ENCODE data around the gene EED. TPM values are rescaled to one million over a fixed set of nuclear protein-coding genes. Genes with fewer than 3 reads are reported as not detected.
A peak's percentile ranks its signal among the peaks of the same experiment; 100 is the strongest.

Gene EED
- total and polyA plus RNA-seq, 2 experiments from 2014 or later = 15.5 to 23.7 TPM

- Histone ChIP-seq H3K4me2 (no peak overlapping the region), H3K9me2 (replicated peaks; ENCODE audit: insufficient read depth) (no peaks in the 10 kb centered on the region), H3K27ac (no peak overlapping the region), H2AFZ (no peak overlapping the region), H3K27me3 (no peaks in the 10 kb centered on the region), H3K4me3 (no peak overlapping the region), H3K79me2 (no peaks in the 10 kb centered on the region), H3K4me1 (ENCODE audit: insufficient read depth) (no peaks in the 10 kb centered on the region), H4K20me1 (ENCODE audit: insufficient read depth, poor library complexity, severe bottlenecking) (no peaks in the 10 kb centered on the region), H3K36me3 (replicated peaks; ENCODE audit: insufficient read depth, low read depth) (no peaks in the 10 kb centered on the region), H3K9me3 (ENCODE audit: low read depth) (no peaks in the 10 kb centered on the region)
- TF ChIP-seq CTCF (IDR thresholded peaks at IDR 0.05; ENCODE audit: poor library complexity) = no peak
- TF ChIP-seq EZH2 (IDR thresholded peaks at IDR 0.05; ENCODE audit: borderline replicate concordance) = no peak
- TF ChIP-seq EZH2phosphoT487 (IDR thresholded peaks at IDR 0.05; ENCODE audit: low read depth, severe bottlenecking, unreplicated experiment) = no peak
- DNase-seq (ENCODE audit: low spot score) = no peak
These were observed 43.1 kb upstream of the EED start for GRCh38 chr11:86201371-86201884.

- Histone ChIP-seq H3K9me3 (ENCODE audit: low read depth) (no peaks in the 10 kb centered on the region), H3K4me3 (peak overlapping the region; percentile 12), H2AFZ (peak overlapping the region; percentile 62), H3K4me2 (peak overlapping the region; percentile 71), H3K27ac (no peak overlapping the region), H3K36me3 (replicated peaks; ENCODE audit: insufficient read depth, low read depth) (no peaks in the 10 kb centered on the region), H3K79me2 (no peaks in the 10 kb centered on the region), H3K27me3 (no peaks in the 10 kb centered on the region), H3K9me2 (replicated peaks; ENCODE audit: insufficient read depth) (no peaks in the 10 kb centered on the region), H4K20me1 (ENCODE audit: insufficient read depth, poor library complexity, severe bottlenecking) (no peaks in the 10 kb centered on the region), H3K4me1 (ENCODE audit: insufficient read depth) (no peaks in the 10 kb centered on the region)
- no peak for TF ChIP-seq CTCF (IDR thresholded peaks at IDR 0.05; ENCODE audit: poor library complexity)
- TF ChIP-seq EZH2phosphoT487 (IDR thresholded peaks at IDR 0.05; ENCODE audit: low read depth, severe bottlenecking, unreplicated experiment) = no peak
- no peak for TF ChIP-seq EZH2 (IDR thresholded peaks at IDR 0.05; ENCODE audit: borderline replicate concordance)
- no peak for DNase-seq (ENCODE audit: low spot score)
These were observed 42.6 kb upstream of the EED start for GRCh38 chr11:86202013-86202336.

GRCh38 chr11:86204356-86204755 is 40.2 kb upstream of the EED start:
- Histone ChIP-seq H4K20me1 (ENCODE audit: insufficient read depth, poor library complexity, severe bottlenecking) (no peaks in the 10 kb centered on the region), H3K36me3 (replicated peaks; ENCODE audit: insufficient read depth, low read depth) (no peaks in the 10 kb centered on the region), H3K27me3 (no peaks in the 10 kb centered on the region), H2AFZ (no peak overlapping the region), H3K79me2 (no peaks in the 10 kb centered on the region), H3K4me3 (no peak overlapping the region), H3K9me2 (replicated peaks; ENCODE audit: insufficient read depth) (no peaks in the 10 kb centered on the region), H3K4me1 (ENCODE audit: insufficient read depth) (no peaks in the 10 kb centered on the region), H3K27ac (no peak overlapping the region), H3K4me2 (no peak overlapping the region), H3K9me3 (ENCODE audit: low read depth) (no peaks in the 10 kb centered on the region)
- TF ChIP-seq CTCF (IDR thresholded peaks at IDR 0.05; ENCODE audit: poor library complexity) (no peak), EZH2 (IDR thresholded peaks at IDR 0.05; ENCODE audit: borderline replicate concordance) (no peak), EZH2phosphoT487 (IDR thresholded peaks at IDR 0.05; ENCODE audit: low read depth, severe bottlenecking, unreplicated experiment) (no peak)
- 91% methylated on average over 1 of the region's 1 CpG for WGBS (ENCODE audit: low lambda C conversion rate, missing lambda C conversion rate)
- DNase-seq (ENCODE audit: low spot score) = no peak

Measured in hepatocyte (in vitro differentiated cells).